Karpas-422 (cell line): ENCODE data around the gene NGEF. TPM values are rescaled to one million over a fixed set of nuclear protein-coding genes. Genes with fewer than 3 reads are reported as not detected.

Experiments
- DNase-seq: peaks from one replicate; pipeline ENCODE4 v3.0.0-alpha.2; 2015
- H2AFZ ChIP-seq: fragments of 200-600 bp; sonication (generic); 2 replicates; pipeline ENCODE4 v1.6.1; 2014; ENCODE audit warnings: antibody characterized with exemption, low read length, mixed read lengths
- H3K27ac ChIP-seq: fragments of 200-600 bp; sonication (generic); 2 replicates; pipeline ENCODE4 v1.5.1; 2014; ENCODE audit warnings: mild to moderate bottlenecking, low read length, moderate library complexity
- H3K27me3 ChIP-seq: fragments of 200-600 bp; sonication (generic); 2 replicates; pipeline ENCODE4 v1.6.1; 2014; ENCODE audit warnings: low read length, mixed read lengths
- H3K36me3 ChIP-seq: fragments of 200-600 bp; sonication (generic); 2 replicates; pipeline ENCODE4 v1.6.1; 2014; ENCODE audit warnings: low read length, mixed read lengths; ENCODE audit not compliant: insufficient read depth
- H3K4me1 ChIP-seq: fragments of 200-600 bp; sonication (generic); 2 replicates; pipeline ENCODE4 v1.6.1; 2014; ENCODE audit warnings: mild to moderate bottlenecking, low read length, mixed read lengths
- H3K4me2 ChIP-seq: fragments of 200-600 bp; sonication (generic); 2 replicates; pipeline ENCODE4 v1.6.1; 2014; ENCODE audit warnings: low read length, low read depth, mild to moderate bottlenecking; ENCODE audit not compliant: poor library complexity, severe bottlenecking
- H3K4me3 ChIP-seq: fragments of 200-600 bp; sonication (generic); 2 replicates; pipeline ENCODE4 v1.5.1; 2014; ENCODE audit warnings: mild to moderate bottlenecking, antibody characterized with exemption, low read length, mixed read lengths
- H3K79me2 ChIP-seq: fragments of 200-600 bp; sonication (generic); 2 replicates; pipeline ENCODE4 v1.6.1; 2014; ENCODE audit warnings: mild to moderate bottlenecking, low read length, mixed read lengths
- H3K9ac ChIP-seq: fragments of 200-600 bp; sonication (generic); 2 replicates; pipeline ENCODE4 v1.6.0; 2014; ENCODE audit warnings: low read length
- H3K9me2 ChIP-seq: fragments of 200-600 bp; sonication (generic), shearing (Covaris generic); replicated peaks from 2 replicates; pipeline ENCODE4 v1.6.0; 2014; ENCODE audit warnings: mild to moderate bottlenecking, low read length, moderate library complexity; ENCODE audit not compliant: insufficient read depth
- H3K9me3 ChIP-seq: fragments of 300-700, 200-600 bp; sonication (generic); 2 replicates; pipeline ENCODE4 v1.6.1; 2014; ENCODE audit warnings: low read length, mixed read lengths
- H4K20me1 ChIP-seq: fragments of 200-600 bp; sonication (generic); 2 replicates; pipeline ENCODE4 v1.6.1; 2014; ENCODE audit warnings: mild to moderate bottlenecking, antibody characterized with exemption, low read length, low read depth; ENCODE audit not compliant: insufficient read depth
- total RNA-seq: library from RNA; depleted of rRNA; stranded (reverse); fragments of >200 nt; shearing (Covaris generic); gene quantifications from 2 replicates; pipeline ENCODE4 v1.2.3, GENCODE V29; 2014; ENCODE audit warnings: low replicate concordance

The NGEF gene
- total RNA-seq, 1 experiment from 2014 or later, result not detected

GRCh38 chr2:232870766-232871371 is 142.2 kb downstream of the NGEF start:
- Histone ChIP-seq H3K79me2 (no peaks in the 10 kb centered on the region), H3K4me3 (no peak overlapping the region), H3K9me2 (no peaks in the 10 kb centered on the region), H3K36me3 (no peaks in the 10 kb centered on the region), H3K27ac (no peak overlapping the region), H3K4me2 (no peak overlapping the region), H2AFZ (no peak overlapping the region), H3K4me1 (no peaks in the 10 kb centered on the region), H3K9ac (no peak overlapping the region), H3K27me3 (no peaks in the 10 kb centered on the region), H4K20me1 (no peaks in the 10 kb centered on the region), H3K9me3 (no peaks in the 10 kb centered on the region)
- DNase-seq, result no peak

DNA sequence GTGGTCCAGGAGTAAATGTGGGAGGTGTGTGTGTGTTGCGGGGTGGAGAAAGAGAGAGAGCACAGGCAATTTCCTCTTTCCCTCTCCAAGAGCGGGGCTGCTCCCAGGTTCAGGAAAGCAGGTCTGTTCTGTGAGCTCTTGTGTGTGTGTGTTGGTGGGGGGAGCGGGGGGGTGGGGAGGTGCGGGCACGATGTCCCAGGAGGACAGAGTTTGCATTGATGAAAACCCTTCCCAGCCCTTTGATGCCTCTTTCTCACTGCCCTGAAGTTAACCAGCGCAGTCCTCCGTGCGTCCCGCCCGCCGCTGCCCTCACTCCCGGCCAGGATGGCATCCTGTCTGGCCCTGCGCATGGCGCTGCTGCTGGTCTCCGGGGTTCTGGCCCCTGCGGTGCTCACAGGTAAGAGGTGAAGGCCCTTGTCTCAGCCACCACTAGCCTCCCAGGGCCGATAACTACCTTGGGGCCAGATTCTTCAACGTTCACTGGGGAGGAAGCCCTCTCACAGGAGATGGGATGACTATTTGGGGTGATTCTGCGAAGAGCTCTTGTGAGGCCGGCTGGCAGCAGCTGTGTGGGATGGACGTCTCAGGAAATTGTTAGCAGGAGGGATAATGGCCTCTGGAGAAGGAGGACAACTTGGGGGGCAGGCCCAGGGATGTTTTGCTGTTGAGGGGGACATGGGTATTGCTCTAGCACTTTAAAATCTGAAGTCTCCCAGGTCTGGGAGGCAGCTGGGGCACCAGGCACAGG is 142.9 kb downstream of the NGEF start, which contains the start of gene SNORC:
SNORC (plus strand) TSS at position 247 of the 748 bp plus-strand sequence; CDS start at position 325, 78 bp downstream.
- Histone ChIP-seq H3K4me3 (no peak within 1 kb of the TSS), H3K36me3 (no peaks in the 10 kb centered on the region), H3K4me2 (no peak within 1 kb of the TSS), H3K9me3 (no peaks in the 10 kb centered on the region), H4K20me1 (no peaks in the 10 kb centered on the region), H3K4me1 (no peaks in the 10 kb centered on the region), H2AFZ (no peak within 1 kb of the TSS), H3K79me2 (no peaks in the 10 kb centered on the region), H3K27ac (no peak within 1 kb of the TSS), H3K9me2 (no peaks in the 10 kb centered on the region), H3K9ac (no peak within 1 kb of the TSS), H3K27me3 (no peaks in the 10 kb centered on the region)
- no peak for DNase-seq

- no peak overlapping the region for H3K27ac ChIP-seq
- no peaks in the 10 kb centered on the region for H3K9me3 ChIP-seq
- no peak overlapping the region for H3K4me3 ChIP-seq
- no peaks in the 10 kb centered on the region for H3K9me2 ChIP-seq
- H3K36me3 ChIP-seq, result no peaks in the 10 kb centered on the region
- H4K20me1 ChIP-seq, result no peaks in the 10 kb centered on the region
- H3K4me2 ChIP-seq, result no peak overlapping the region
- no peaks in the 10 kb centered on the region for H3K27me3 ChIP-seq
- DNase-seq, result no peak
- no peaks in the 10 kb centered on the region for H3K79me2 ChIP-seq
- H3K9ac ChIP-seq, result no peak overlapping the region
- no peaks in the 10 kb centered on the region for H3K4me1 ChIP-seq
- H2AFZ ChIP-seq, result no peak overlapping the region
These were observed 143.7 kb downstream of the NGEF start for GRCh38 chr2:232869138-232870017.

- Histone ChIP-seq H3K4me3 (no peak overlapping the region), H2AFZ (no peak overlapping the region), H3K27me3 (no peaks in the 10 kb centered on the region), H3K36me3 (no peaks in the 10 kb centered on the region), H3K9ac (no peak overlapping the region), H3K4me2 (no peak overlapping the region), H3K4me1 (no peaks in the 10 kb centered on the region), H4K20me1 (no peaks in the 10 kb centered on the region), H3K79me2 (no peaks in the 10 kb centered on the region), H3K9me2 (no peaks in the 10 kb centered on the region), H3K27ac (no peak overlapping the region), H3K9me3 (no peaks in the 10 kb centered on the region)
- no peak for DNase-seq
These were observed 147.0 kb downstream of the NGEF start for GRCh38 chr2:232866104-232866503.

- Histone ChIP-seq H3K36me3 (no peaks in the 10 kb centered on the region), H3K4me1 (no peaks in the 10 kb centered on the region), H3K79me2 (no peaks in the 10 kb centered on the region), H3K9me2 (no peaks in the 10 kb centered on the region), H3K9me3 (no peaks in the 10 kb centered on the region), H3K27me3 (no peaks in the 10 kb centered on the region), H4K20me1 (no peaks in the 10 kb centered on the region), H2AFZ (no peak overlapping the region), H3K27ac (no peak overlapping the region), H3K4me2 (no peak overlapping the region), H3K9ac (no peak overlapping the region), H3K4me3 (no peak overlapping the region)
- no peak for DNase-seq
These were observed 147.9 kb downstream of the NGEF start for GRCh38 chr2:232865165-232865564.

GRCh38 chr2:232863996-232864395 is 149.1 kb downstream of the NGEF start:
- no peaks in the 10 kb centered on the region for H4K20me1 ChIP-seq
- no peak for DNase-seq
- no peak overlapping the region for H2AFZ ChIP-seq

DNA sequence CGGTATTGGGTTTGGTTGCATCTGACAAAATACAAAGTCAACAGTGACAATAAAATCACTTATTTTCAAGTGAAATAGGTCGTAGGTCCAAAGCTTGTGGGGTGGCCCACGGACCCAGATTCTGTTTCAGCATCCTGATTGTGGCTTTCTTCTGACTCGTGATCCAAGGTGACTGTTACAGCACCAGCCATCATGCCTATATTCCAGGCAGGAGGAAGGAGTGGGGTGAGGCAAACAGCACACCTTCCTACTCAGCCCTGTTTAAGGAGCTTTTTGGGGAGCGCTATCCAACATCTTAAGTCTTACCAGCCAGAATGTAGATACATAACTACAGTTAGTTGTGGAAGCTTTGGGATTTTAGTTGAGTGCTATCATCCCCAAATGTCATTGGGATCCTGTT is 151.7 kb downstream of the NGEF start:
- no peaks in the 10 kb centered on the region for H3K79me2 ChIP-seq
- H3K36me3 ChIP-seq, result peaks cover 21% of the 10 kb centered on the region; the same call in 1 of the 2 replicates
- no peak for DNase-seq
- no peak overlapping the region for H3K9ac ChIP-seq
- H3K4me2 ChIP-seq, result no peak overlapping the region
- no peaks in the 10 kb centered on the region for H4K20me1 ChIP-seq
- H3K27me3 ChIP-seq, result no peaks in the 10 kb centered on the region
- H3K4me1 ChIP-seq, result no peaks in the 10 kb centered on the region
- no peaks in the 10 kb centered on the region for H3K9me3 ChIP-seq
- no peak overlapping the region for H2AFZ ChIP-seq
- no peak overlapping the region for H3K4me3 ChIP-seq
- no peak overlapping the region for H3K27ac ChIP-seq
- no peaks in the 10 kb centered on the region for H3K9me2 ChIP-seq

More at GRCh38 chr2:232863996-232864395, 149.1 kb downstream of the NGEF start:
- H3K79me2 ChIP-seq, result no peaks in the 10 kb centered on the region
- H3K4me2 ChIP-seq, result no peak overlapping the region
- no peaks in the 10 kb centered on the region for H3K27me3 ChIP-seq
- H3K9me3 ChIP-seq, result no peaks in the 10 kb centered on the region
- H3K4me1 ChIP-seq, result no peaks in the 10 kb centered on the region
- 0 out of 2 replicates have a peak, but pooled peaks cover 3% of the 10 kb centered on the region for H3K36me3 ChIP-seq
- no peaks in the 10 kb centered on the region for H3K9me2 ChIP-seq
- H3K27ac ChIP-seq, result no peak overlapping the region
- H3K9ac ChIP-seq, result no peak overlapping the region
- no peak overlapping the region for H3K4me3 ChIP-seq
